ENCODE data around the gene LRRC41.

DNA sequence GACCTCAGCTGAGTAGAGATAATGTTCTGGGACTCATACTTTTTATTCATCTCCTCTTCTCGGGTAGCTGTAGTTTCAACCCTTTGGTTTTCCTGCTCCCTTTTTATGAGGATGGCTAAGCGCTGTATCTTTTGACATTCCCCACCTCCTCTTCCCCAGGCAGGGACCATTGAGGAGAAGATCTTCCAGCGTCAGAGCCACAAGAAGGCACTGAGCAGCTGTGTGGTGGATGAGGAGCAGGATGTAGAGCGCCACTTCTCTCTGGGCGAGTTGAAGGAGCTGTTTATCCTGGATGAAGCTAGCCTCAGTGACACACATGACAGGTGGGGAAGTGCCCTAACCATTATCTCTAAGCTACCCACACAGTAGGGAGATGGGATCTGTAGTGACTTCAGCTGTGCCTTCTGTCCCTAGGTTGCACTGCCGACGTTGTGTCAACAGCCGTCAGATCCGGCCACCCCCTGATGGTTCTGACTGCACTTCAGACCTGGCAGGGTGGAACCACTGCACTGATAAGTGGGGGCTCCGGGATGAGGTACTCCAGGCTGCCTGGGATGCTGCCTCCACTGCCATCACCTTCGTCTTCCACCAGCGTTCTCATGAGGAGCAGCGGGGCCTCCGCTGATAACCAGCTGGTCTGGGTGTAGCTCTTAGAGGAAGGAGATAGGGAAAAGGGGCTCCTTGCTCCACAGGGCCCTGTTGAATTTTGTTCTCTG, 25.6 kb downstream of the LRRC41 start:
- TF ChIP-seq, protein P1, sequence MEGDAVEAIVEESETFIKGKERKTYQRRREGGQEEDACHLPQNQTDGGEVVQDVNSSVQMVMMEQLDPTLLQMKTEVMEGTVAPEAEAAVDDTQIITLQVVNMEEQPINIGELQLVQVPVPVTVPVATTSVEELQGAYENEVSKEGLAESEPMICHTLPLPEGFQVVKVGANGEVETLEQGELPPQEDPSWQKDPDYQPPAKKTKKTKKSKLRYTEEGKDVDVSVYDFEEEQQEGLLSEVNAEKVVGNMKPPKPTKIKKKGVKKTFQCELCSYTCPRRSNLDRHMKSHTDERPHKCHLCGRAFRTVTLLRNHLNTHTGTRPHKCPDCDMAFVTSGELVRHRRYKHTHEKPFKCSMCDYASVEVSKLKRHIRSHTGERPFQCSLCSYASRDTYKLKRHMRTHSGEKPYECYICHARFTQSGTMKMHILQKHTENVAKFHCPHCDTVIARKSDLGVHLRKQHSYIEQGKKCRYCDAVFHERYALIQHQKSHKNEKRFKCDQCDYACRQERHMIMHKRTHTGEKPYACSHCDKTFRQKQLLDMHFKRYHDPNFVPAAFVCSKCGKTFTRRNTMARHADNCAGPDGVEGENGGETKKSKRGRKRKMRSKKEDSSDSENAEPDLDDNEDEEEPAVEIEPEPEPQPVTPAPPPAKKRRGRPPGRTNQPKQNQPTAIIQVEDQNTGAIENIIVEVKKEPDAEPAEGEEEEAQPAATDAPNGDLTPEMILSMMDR (IDR thresholded peaks at IDR 0.05 in 2 of 3, conservative IDR thresholded peaks at IDR 0.05 in 1 of 3; ENCODE audit: borderline replicate concordance in 1 of 3, insufficient read depth in 1 of 3, low read depth in 2 of 3, low read length in 2 of 3): no peak
- TF ChIP-seq SP1 (IDR thresholded peaks at IDR 0.05; ENCODE audit: low read depth) (no peak), POLR2A (IDR thresholded peaks at IDR 0.05; ENCODE audit: borderline replicate concordance, extremely low read depth, insufficient read depth, insufficient read length) (no peak), POLR2AphosphoS5 (IDR thresholded peaks at IDR 0.05; ENCODE audit: low read depth, low read length) (no peak), JUND (IDR thresholded peaks at IDR 0.05) (no peak), EZH2 (IDR thresholded peaks at IDR 0.05) (no peak), SIN3A (IDR thresholded peaks at IDR 0.05; ENCODE audit: low read depth) (no peak), EZH2phosphoT487 (IDR thresholded peaks at IDR 0.05; ENCODE audit: borderline replicate concordance) (no peak), TCF7L2 (IDR thresholded peaks at IDR 0.05; ENCODE audit: borderline replicate concordance, extremely low read depth, insufficient read depth, insufficient read length) (no peak)
- TF ChIP-seq, protein P2, sequence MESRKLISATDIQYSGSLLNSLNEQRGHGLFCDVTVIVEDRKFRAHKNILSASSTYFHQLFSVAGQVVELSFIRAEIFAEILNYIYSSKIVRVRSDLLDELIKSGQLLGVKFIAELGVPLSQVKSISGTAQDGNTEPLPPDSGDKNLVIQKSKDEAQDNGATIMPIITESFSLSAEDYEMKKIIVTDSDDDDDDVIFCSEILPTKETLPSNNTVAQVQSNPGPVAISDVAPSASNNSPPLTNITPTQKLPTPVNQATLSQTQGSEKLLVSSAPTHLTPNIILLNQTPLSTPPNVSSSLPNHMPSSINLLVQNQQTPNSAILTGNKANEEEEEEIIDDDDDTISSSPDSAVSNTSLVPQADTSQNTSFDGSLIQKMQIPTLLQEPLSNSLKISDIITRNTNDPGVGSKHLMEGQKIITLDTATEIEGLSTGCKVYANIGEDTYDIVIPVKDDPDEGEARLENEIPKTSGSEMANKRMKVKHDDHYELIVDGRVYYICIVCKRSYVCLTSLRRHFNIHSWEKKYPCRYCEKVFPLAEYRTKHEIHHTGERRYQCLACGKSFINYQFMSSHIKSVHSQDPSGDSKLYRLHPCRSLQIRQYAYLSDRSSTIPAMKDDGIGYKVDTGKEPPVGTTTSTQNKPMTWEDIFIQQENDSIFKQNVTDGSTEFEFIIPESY (IDR thresholded peaks at IDR 0.05; ENCODE audit: extremely low read depth, insufficient replicate concordance, low read length): no peak
- TF ChIP-seq, protein P3, sequence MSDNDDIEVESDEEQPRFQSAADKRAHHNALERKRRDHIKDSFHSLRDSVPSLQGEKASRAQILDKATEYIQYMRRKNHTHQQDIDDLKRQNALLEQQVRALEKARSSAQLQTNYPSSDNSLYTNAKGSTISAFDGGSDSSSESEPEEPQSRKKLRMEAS (IDR thresholded peaks at IDR 0.05): no peak
